Activated B cell treated with CpG ODN at 0.5 μM for 24 hours (primary cell): ENCODE data around the gene MAP2K7. TPM values are rescaled to one million over a fixed set of nuclear protein-coding genes. Genes with fewer than 3 reads are reported as not detected.

Experiments used
- ATAC-seq: fragments of 200-7000 bp; cut with Tn5 transposase; one replicate; pipeline ENCODE4 v1.10.0; 2021; ENCODE audit warnings: low read depth, mild to moderate bottlenecking, moderate library complexity
- CTCF ChIA-PET: fragments of 350-600 bp; sonication (Branson Sonifier 250); formaldehyde crosslinking; loops from one replicate; lab custom pipeline; 2021; ENCODE audit warnings: antibody characterized with exemption; lab: Charles Lee
- POLR2A ChIA-PET: fragments of 350-600 bp; sonication (Branson Sonifier 250); formaldehyde crosslinking; loops from one replicate; lab custom pipeline; 2021; ENCODE audit warnings: antibody characterized with exemption; lab: Charles Lee
- DNase-seq: peaks from one replicate; pipeline ENCODE4 v3.0.0; 2022
- H3K27ac Mint-ChIP-seq: one replicate; pipeline ENCODE4 v1.8.0; 2020; ENCODE audit warnings: mixed read lengths
- H3K27me3 Mint-ChIP-seq: one replicate; pipeline ENCODE4 v1.8.0; 2021; ENCODE audit warnings: mixed read lengths
- H3K36me3 Mint-ChIP-seq: one replicate; pipeline ENCODE4 v1.8.0; 2021; ENCODE audit warnings: low read depth, mixed read lengths
- H3K4me1 Mint-ChIP-seq: one replicate; pipeline ENCODE4 v1.8.0; 2021; ENCODE audit warnings: mixed read lengths
- H3K4me3 Mint-ChIP-seq: one replicate; pipeline ENCODE4 v1.8.0; 2020; ENCODE audit warnings: mild to moderate bottlenecking, mixed read lengths
- H3K9me3 Mint-ChIP-seq: one replicate; pipeline ENCODE4 v1.8.0; 2020; ENCODE audit warnings: mixed read lengths
- intact Hi-C: fragments of 100-400 bp; cut with micrococcal nuclease; formaldehyde crosslinking; loops from one replicate; pipeline ENCODE4 v1.15.1; 2024
- total RNA-seq: library from RNA; stranded (reverse); gene quantifications from 2 replicates; pipeline ENCODE4 v1.2.3, GENCODE V29; 2022
- TF ChIP-seq, protein P1 (sequence below): fragments of 200-600 bp; IDR thresholded peaks from one replicate; pipeline ENCODE4 v1.8.0; 2022; ENCODE audit warnings: antibody characterized with exemption, mild to moderate bottlenecking

The MAP2K7 gene
- total RNA-seq, 1 donor from 2014 or later = 52.8 TPM

GRCh38 chr19:7911508-7912143 is 7.9 kb downstream of the MAP2K7 start:
- TF ChIP-seq, protein P1, sequence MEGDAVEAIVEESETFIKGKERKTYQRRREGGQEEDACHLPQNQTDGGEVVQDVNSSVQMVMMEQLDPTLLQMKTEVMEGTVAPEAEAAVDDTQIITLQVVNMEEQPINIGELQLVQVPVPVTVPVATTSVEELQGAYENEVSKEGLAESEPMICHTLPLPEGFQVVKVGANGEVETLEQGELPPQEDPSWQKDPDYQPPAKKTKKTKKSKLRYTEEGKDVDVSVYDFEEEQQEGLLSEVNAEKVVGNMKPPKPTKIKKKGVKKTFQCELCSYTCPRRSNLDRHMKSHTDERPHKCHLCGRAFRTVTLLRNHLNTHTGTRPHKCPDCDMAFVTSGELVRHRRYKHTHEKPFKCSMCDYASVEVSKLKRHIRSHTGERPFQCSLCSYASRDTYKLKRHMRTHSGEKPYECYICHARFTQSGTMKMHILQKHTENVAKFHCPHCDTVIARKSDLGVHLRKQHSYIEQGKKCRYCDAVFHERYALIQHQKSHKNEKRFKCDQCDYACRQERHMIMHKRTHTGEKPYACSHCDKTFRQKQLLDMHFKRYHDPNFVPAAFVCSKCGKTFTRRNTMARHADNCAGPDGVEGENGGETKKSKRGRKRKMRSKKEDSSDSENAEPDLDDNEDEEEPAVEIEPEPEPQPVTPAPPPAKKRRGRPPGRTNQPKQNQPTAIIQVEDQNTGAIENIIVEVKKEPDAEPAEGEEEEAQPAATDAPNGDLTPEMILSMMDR = no peak
- no peak for DNase-seq
- no peak for ATAC-seq
- POLR2A ChIA-PET = interaction anchor here (1.0 to 1.1 kb wide), 3 partner anchors 8 to 18 kb away, joined by 3 to 4 read pairs (median 3); partner anchors contain the start of gene SNAPC2
- Mint-ChIP-seq H3K9me3 (no peaks in the 10 kb centered on the region), H3K27me3 (peaks cover 12% of the 10 kb centered on the region), H3K4me3 (no peak overlapping the region), H3K36me3 (peaks cover 36% of the 10 kb centered on the region), H3K4me1 (peaks cover 11% of the 10 kb centered on the region), H3K27ac (no peak overlapping the region)
- intact Hi-C loops = no loop called here
- CTCF ChIA-PET = no interaction called here

DNA sequence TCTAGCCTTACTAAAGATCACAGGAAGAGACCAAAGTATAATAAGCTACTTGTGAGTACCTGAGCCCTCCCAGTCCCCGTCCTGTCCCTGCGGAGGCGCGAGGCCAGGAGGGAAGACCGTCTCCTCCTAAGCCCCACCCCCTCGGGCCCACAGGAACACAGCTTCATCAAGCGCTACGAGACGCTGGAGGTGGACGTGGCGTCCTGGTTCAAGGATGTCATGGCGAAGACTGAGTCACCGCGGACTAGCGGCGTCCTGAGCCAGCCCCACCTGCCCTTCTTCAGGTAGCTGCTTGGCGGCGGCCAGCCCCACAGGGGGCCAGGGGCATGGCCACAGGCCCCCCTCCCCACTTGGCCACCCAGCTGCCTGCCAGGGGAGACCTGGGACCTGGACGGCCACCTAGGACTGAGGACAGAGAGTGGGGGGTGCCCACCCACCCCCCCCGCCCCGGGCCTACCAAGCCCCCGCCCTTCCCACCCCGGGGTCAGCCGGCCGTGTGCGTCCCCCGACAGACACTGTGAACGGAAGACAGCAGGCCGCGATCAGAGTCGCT is 8.5 kb downstream of the MAP2K7 start:
- intact Hi-C loops = no loop called here
- ATAC-seq = no peak
- Mint-ChIP-seq H3K4me1 (peaks cover 15% of the 10 kb centered on the region), H3K4me3 (no peak overlapping the region), H3K27me3 (peaks cover 14% of the 10 kb centered on the region), H3K27ac (no peak overlapping the region), H3K36me3 (peaks cover 32% of the 10 kb centered on the region), H3K9me3 (no peaks in the 10 kb centered on the region)
- POLR2A ChIA-PET = interaction anchor here (1.0 to 1.1 kb wide), 2 partner anchors 8 to 17 kb away, joined by 3 to 4 read pairs; partner anchors contain the start of gene SNAPC2
- CTCF ChIA-PET = no interaction called here
- TF ChIP-seq, protein P1 = no peak
- no peak for DNase-seq

DNA sequence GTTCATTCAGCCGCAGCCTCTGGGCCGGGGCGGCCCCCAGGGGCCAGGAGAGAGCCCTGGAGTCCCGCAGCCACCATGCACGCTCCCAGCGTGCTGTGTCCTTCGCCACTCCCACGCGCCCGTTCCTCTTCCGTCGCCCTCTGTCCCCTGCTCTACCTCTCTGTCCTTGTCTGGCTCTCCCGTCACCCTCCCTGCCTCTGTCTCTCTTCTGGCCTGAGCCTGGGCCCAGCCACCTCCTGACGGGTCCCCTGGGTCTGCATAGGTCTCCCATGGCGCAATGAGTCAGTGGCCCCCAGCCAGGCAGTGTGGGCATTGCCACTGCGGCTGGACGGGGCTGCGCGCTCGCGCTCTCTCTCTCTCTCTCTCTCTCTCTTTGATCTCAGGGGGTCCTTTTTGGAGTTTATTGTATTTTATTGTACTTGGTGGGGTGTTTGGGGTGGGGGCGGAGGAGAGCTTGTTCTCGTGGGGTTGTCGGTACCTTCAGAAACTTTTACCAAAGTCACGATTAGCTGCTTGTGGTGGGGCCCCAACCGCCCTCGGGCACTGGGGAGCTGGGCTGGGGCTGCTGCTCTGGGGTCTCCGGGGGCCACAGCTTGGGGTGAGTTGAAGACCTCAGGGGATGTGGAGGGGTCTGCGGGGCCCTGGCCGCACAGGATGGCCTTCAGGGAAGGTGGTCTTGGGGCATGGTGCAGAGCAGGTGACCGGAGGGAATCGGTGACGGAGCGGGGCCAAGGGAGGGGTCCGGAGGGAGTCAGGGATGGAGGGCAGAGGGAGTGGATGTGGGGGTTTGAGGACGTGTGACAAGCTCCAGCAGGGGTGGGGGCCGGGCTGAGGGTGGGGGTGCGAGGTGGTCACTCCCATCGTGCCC is 9.3 kb downstream of the MAP2K7 start:
- intact Hi-C loops = no loop called here
- Mint-ChIP-seq H3K36me3 (peaks cover 32% of the 10 kb centered on the region), H3K4me3 (no peak overlapping the region), H3K27me3 (peaks cover 14% of the 10 kb centered on the region), H3K27ac (no peak overlapping the region), H3K4me1 (peaks cover 16% of the 10 kb centered on the region), H3K9me3 (no peaks in the 10 kb centered on the region)
- CTCF ChIA-PET = interaction anchor here (0.5 kb wide), 1 partner anchor 349 kb away, joined by 3 read pairs; no protein-coding TSS in a partner anchor
- DNase-seq = no peak
- ATAC-seq = no peak
- TF ChIP-seq, protein P1 = no peak
- POLR2A ChIA-PET = interaction anchor here (0.7 kb wide), 1 partner anchor 395 kb away, joined by 4 read pairs; no protein-coding TSS in a partner anchor

DNA sequence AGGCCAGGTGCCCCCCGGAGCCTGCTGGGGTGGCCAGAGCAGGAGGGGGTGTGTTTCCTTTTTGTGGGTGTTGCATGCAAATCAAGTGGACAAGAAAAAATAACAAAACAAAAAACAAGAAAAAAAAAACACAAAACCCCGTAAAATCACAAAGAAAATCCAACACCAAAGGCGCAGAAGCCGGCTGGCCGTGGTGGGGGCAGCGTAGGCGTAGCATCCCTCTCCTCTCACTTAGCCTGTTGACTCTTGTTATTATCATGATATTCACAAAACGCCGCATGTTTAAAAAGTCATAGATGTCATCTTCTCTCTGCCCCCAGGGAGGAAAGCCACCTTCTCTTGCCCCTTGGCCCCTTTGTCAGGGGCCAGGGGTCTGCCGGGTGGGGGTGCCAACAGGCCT is 10.0 kb downstream of the MAP2K7 start:
- DNase-seq (no peak), ATAC-seq (no peak)
- H3K27me3 Mint-ChIP-seq = peaks cover 18% of the 10 kb centered on the region
- ChIA-PET POLR2A (no interaction called here), CTCF (interaction anchor here (0.5 kb wide), 1 partner anchor 350 kb away, joined by 3 read pairs; no protein-coding TSS in a partner anchor)
- intact Hi-C loops = no loop called here
- H3K9me3 Mint-ChIP-seq = no peaks in the 10 kb centered on the region
- no peak overlapping the region for H3K4me3 Mint-ChIP-seq
- peaks cover 31% of the 10 kb centered on the region for H3K36me3 Mint-ChIP-seq
- peaks cover 22% of the 10 kb centered on the region for H3K4me1 Mint-ChIP-seq
- H3K27ac Mint-ChIP-seq = no peak overlapping the region
- TF ChIP-seq, protein P1 = no peak
